Measurements from ENCODE around the gene NPTN. TPM values are rescaled to one million over a fixed set of nuclear protein-coding genes. Genes with fewer than 3 reads are reported as not detected.

The NPTN gene
- total RNA-seq, 2 donors from 2014 or later: 85.4 to 110 TPM

- TF ChIP-seq CTCF (conservative IDR thresholded peaks at IDR 0.05): no peak
- H3K27ac Mint-ChIP-seq: no peak overlapping the region
- Histone ChIP-seq H3K9me3 (ENCODE audit: control insufficient read depth, low read length) (no peaks in the 10 kb centered on the region), H3K27me3 (ENCODE audit: control insufficient read depth, insufficient read depth, low read length, poor library complexity, severe bottlenecking) (no peaks in the 10 kb centered on the region), H3K4me1 (ENCODE audit: control insufficient read depth, insufficient read depth, low read length) (no peaks in the 10 kb centered on the region), H3K36me3 (ENCODE audit: control insufficient read depth, insufficient read depth, low read length) (no peaks in the 10 kb centered on the region), H3K27ac (ENCODE audit: low read depth, low read length) (no peak overlapping the region), H3K9ac (ENCODE audit: extremely low read depth, low read length, poor library complexity, severe bottlenecking) (no peak overlapping the region), H3K4me3 (ENCODE audit: low read length) (no peak overlapping the region)
- H3K9me3 Mint-ChIP-seq: no peaks in the 10 kb centered on the region
- 83% methylated on average over 3 of the region's 3 CpGs; no CpG with 5 or more reads in 1 of the 2 experiments for WGBS, 2 experiments (ENCODE audit: insufficient coverage in 1 of 2, insufficient read length in 1 of 2)
- H3K4me3 Mint-ChIP-seq: no peak overlapping the region
- no peaks in the 10 kb centered on the region for H3K27me3 Mint-ChIP-seq (ENCODE audit: insufficient read depth)
- H3K4me1 Mint-ChIP-seq: no peaks in the 10 kb centered on the region
- no peak for DNase-seq
- H3K36me3 Mint-ChIP-seq (ENCODE audit: low read depth): no peaks in the 10 kb centered on the region
These were observed 93.0 kb downstream of the NPTN start for GRCh38 chr15:73540161-73540560.

- H3K9ac ChIP-seq (ENCODE audit: extremely low read depth, low read length, poor library complexity, severe bottlenecking): no peak overlapping the region
- H3K36me3 Mint-ChIP-seq (ENCODE audit: low read depth): no peaks in the 10 kb centered on the region
- H3K4me1 Mint-ChIP-seq: no peaks in the 10 kb centered on the region
- H3K36me3 ChIP-seq (ENCODE audit: control insufficient read depth, insufficient read depth, low read length): no peaks in the 10 kb centered on the region
- H3K27ac Mint-ChIP-seq: no peak overlapping the region
- no peak for DNase-seq
- TF ChIP-seq CTCF (conservative IDR thresholded peaks at IDR 0.05): peak; percentile 12
- H3K9me3 Mint-ChIP-seq: no peaks in the 10 kb centered on the region
- H3K27me3 ChIP-seq (ENCODE audit: control insufficient read depth, insufficient read depth, low read length, poor library complexity, severe bottlenecking): no peaks in the 10 kb centered on the region
- H3K4me3 Mint-ChIP-seq: no peak overlapping the region
- no peaks in the 10 kb centered on the region for H3K27me3 Mint-ChIP-seq (ENCODE audit: insufficient read depth)
- H3K9me3 ChIP-seq (ENCODE audit: control insufficient read depth, low read length): no peaks in the 10 kb centered on the region
- no peak overlapping the region for H3K4me3 ChIP-seq (ENCODE audit: low read length)
- no peak overlapping the region for H3K27ac ChIP-seq (ENCODE audit: low read depth, low read length)
- no peaks in the 10 kb centered on the region for H3K4me1 ChIP-seq (ENCODE audit: control insufficient read depth, insufficient read depth, low read length)
- WGBS, 2 experiments (ENCODE audit: insufficient coverage in 1 of 2, insufficient read length in 1 of 2): 86 to 100% methylated on average over 1 to 9 of the region's 9 CpGs
These were observed 93.7 kb downstream of the NPTN start for GRCh38 chr15:73539212-73540128.

DNA sequence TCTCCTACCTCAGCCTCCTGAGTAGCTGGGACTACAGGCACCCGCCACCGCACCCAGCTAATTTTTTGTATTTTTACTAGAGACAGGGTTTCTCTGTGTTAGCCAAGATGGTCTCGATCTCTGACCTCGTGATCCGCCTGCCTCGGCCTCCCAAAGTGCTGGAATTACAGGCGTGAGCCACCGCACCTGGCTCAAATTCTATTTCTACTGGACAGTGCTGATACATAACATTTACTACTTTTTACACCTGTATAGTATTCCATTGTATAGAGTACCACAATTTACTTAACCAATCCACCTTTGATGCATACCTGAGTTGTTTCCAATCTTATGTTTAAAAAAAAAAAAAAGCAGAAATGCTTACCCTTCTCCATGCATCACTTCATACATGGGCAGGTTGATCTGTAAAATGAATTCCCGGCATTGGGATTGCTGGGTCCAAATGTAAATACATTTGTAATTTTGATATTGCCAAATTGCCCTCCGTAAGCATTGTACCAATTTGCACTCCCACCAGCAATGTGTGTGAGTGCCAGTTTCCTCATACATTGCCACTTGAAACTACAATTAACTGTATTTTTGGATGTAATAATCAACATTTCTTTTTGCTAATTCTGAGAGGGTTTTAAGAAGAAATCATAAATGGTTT is 94.5 kb downstream of the NPTN start:
- Mint-ChIP-seq H3K9me3 (no peaks in the 10 kb centered on the region), H3K27ac (no peak overlapping the region), H3K4me1 (no peaks in the 10 kb centered on the region), H3K27me3 (ENCODE audit: insufficient read depth) (no peaks in the 10 kb centered on the region), H3K4me3 (no peak overlapping the region), H3K36me3 (ENCODE audit: low read depth) (no peaks in the 10 kb centered on the region)
- H3K4me1 ChIP-seq (ENCODE audit: control insufficient read depth, insufficient read depth, low read length): no peaks in the 10 kb centered on the region
- no peak for DNase-seq
- H3K27ac ChIP-seq (ENCODE audit: low read depth, low read length): no peak overlapping the region
- no peaks in the 10 kb centered on the region for H3K27me3 ChIP-seq (ENCODE audit: control insufficient read depth, insufficient read depth, low read length, poor library complexity, severe bottlenecking)
- H3K36me3 ChIP-seq (ENCODE audit: control insufficient read depth, insufficient read depth, low read length): no peaks in the 10 kb centered on the region
- H3K4me3 ChIP-seq (ENCODE audit: low read length): no peak overlapping the region
- H3K9me3 ChIP-seq (ENCODE audit: control insufficient read depth, low read length): no peaks in the 10 kb centered on the region
- no peak for TF ChIP-seq CTCF (conservative IDR thresholded peaks at IDR 0.05)
- H3K9ac ChIP-seq (ENCODE audit: extremely low read depth, low read length, poor library complexity, severe bottlenecking): no peak overlapping the region
- WGBS, 2 experiments (ENCODE audit: insufficient coverage in 1 of 2, insufficient read length in 1 of 2): 91 to 97% methylated on average over 10 of the region's 10 CpGs

Data from endodermal cell (in vitro differentiated cells).